ENCODE results near the gene LBX2.
"Not testable (repeated sequence)": the region's sequence is repeated elsewhere in the genome, so short reads cannot be mapped to it uniquely, and the experiment has no call there.

- TF ChIP-seq ZNF565 (CRISPR knock-in tag; conservative IDR thresholded peaks at IDR 0.05; ENCODE audit: low read depth); CSDC2 (CRISPR knock-in tag; IDR thresholded peaks at IDR 0.05); ZFP30 (CRISPR knock-in tag; IDR thresholded peaks at IDR 0.05); ESRRG (CRISPR knock-in tag; IDR thresholded peaks at IDR 0.05); PPARA (CRISPR knock-in tag; IDR thresholded peaks at IDR 0.05; ENCODE audit: borderline replicate concordance); ZNF70 (CRISPR knock-in tag; IDR thresholded peaks at IDR 0.05): not testable (repeated sequence)
These were observed 28.7 kb downstream of the LBX2 start for GRCh38 chr2:74470742-74471141.
